Nephron progenitor cell (in vitro differentiated cells): ENCODE measurements around the gene STAG2.
A peak's percentile ranks its signal among the peaks of the same experiment; 100 is the strongest.
"Not testable (repeated sequence)": the region's sequence is repeated elsewhere in the genome, so short reads cannot be mapped to it uniquely, and the experiment has no call there.

Experiments used
- DNase-seq: peaks from one replicate; pipeline ENCODE4 v3.0.0; 2021
- H3K27ac Mint-ChIP-seq: 2 replicates; pipeline ENCODE4 v1.8.0; 2021; ENCODE audit warnings: mild to moderate bottlenecking, moderate library complexity, mixed read lengths
- H3K27me3 Mint-ChIP-seq: 2 replicates; pipeline ENCODE4 v1.8.0; 2021; ENCODE audit warnings: mild to moderate bottlenecking, low read depth, mixed read lengths; ENCODE audit not compliant: poor library complexity
- H3K36me3 Mint-ChIP-seq: 2 replicates; pipeline ENCODE4 v1.8.0; 2021; ENCODE audit warnings: low read depth, mixed read lengths
- H3K4me1 Mint-ChIP-seq: 2 replicates; pipeline ENCODE4 v1.8.0; 2021; ENCODE audit warnings: mixed read lengths
- H3K4me3 Mint-ChIP-seq: 2 replicates; pipeline ENCODE4 v1.8.0; 2021; ENCODE audit warnings: mild to moderate bottlenecking, moderate library complexity, mixed read lengths
- H3K9me3 Mint-ChIP-seq: 2 replicates; pipeline ENCODE4 v1.8.0; 2021; ENCODE audit warnings: mild to moderate bottlenecking, moderate library complexity, mixed read lengths
- CTCF ChIP-seq: fragments of 200-600 bp; sonication (generic); IDR thresholded peaks from 2 replicates; pipeline ENCODE4 v1.5.0; 2021; ENCODE audit warnings: antibody characterized with exemption

The STAG2 gene

DNA sequence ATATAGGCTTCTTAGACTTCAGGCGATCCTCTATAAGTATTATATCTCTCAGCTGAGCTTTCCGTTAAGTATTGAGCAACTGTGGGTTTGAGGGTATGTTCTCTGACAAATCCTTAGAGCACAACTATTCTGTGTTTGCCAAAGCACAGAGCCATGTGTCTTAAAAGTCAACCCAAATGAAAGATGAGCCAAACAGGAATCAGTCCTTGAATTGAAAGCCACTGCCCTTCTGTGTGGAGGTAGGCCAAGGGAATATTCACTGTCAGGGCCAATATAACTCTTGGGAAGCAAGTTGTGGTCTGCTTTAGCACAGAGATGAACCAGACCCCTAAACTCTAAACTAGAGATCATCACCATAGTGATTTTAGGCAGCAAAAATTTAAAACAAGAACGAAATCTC, 164.0 kb downstream of the STAG2 start:
- no peaks in the 10 kb centered on the region for H3K4me1 Mint-ChIP-seq
- no peaks in the 10 kb centered on the region for H3K36me3 Mint-ChIP-seq
- DNase-seq: no peak
- TF ChIP-seq CTCF: no peak
- H3K9me3 Mint-ChIP-seq: peaks cover 43% of the 10 kb centered on the region
- no peak overlapping the region for H3K27ac Mint-ChIP-seq
- H3K27me3 Mint-ChIP-seq: no peaks in the 10 kb centered on the region
- no peak overlapping the region for H3K4me3 Mint-ChIP-seq

GRCh38 chrX:124127496-124127895, 166.0 kb downstream of the STAG2 start:
- Mint-ChIP-seq H3K36me3 (no peaks in the 10 kb centered on the region), H3K9me3 (peaks cover 46% of the 10 kb centered on the region), H3K27ac (no peak overlapping the region), H3K4me1 (no peaks in the 10 kb centered on the region), H3K27me3 (no peaks in the 10 kb centered on the region), H3K4me3 (no peak overlapping the region)
- no peak for TF ChIP-seq CTCF
- DNase-seq: no peak

DNA sequence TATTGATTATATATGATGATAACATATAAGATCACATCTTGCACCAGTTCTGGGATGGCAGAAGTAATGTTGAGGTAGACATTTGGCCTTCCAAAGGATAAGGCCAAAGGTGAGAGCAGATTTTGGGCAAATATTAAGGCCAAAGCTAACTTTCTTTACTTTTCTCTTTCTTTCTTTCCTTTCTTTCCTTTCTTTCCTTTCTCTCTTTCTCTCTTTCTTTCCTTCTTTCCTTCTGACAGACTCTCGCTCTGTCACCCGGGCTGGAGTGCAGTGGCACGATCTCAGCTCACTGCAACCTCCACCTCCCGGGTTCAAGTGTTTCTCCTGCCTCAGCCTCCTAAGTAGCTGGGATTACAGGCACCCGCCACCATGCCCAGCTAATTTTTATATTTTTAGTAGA, 170.9 kb downstream of the STAG2 start:
- H3K36me3 Mint-ChIP-seq, H3K4me3 Mint-ChIP-seq, H3K4me1 Mint-ChIP-seq, H3K27ac Mint-ChIP-seq, H3K27me3 Mint-ChIP-seq, DNase-seq: not testable (repeated sequence)
- H3K9me3 Mint-ChIP-seq: peaks cover 49% of the 10 kb centered on the region

DNA sequence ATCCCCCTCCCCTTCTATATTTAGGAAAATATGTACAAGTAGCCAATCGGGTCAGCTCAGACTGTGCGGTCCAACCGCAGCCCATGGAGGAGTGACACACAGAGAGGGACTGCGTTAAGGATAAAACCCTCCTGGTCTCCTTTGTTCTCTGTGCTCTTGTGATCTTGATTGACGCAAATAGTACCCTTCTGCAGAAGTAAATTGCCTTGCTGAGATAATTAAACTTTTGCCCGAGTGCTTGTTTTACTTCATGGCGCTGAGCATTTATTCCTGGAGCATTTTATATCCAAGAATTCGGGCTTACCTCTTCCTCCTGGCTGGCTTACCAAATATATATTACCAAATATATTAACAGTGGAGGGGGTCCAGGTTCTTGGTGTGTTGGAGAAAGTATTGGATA, 184.2 kb downstream of the STAG2 start:
- H3K4me1 Mint-ChIP-seq: no peaks in the 10 kb centered on the region
- no peaks in the 10 kb centered on the region for H3K27me3 Mint-ChIP-seq
- H3K36me3 Mint-ChIP-seq: no peaks in the 10 kb centered on the region
- H3K27ac Mint-ChIP-seq: peak overlapping the region; percentile 29
- no peak for DNase-seq
- no peak for TF ChIP-seq CTCF
- peaks cover 58% of the 10 kb centered on the region for H3K9me3 Mint-ChIP-seq
- no peak overlapping the region for H3K4me3 Mint-ChIP-seq

- no peaks in the 10 kb centered on the region for H3K4me1 Mint-ChIP-seq
- peak overlapping the region; percentile 17 for H3K27ac Mint-ChIP-seq
- H3K4me3 Mint-ChIP-seq: no peak overlapping the region
- H3K36me3 Mint-ChIP-seq: no peaks in the 10 kb centered on the region
- H3K9me3 Mint-ChIP-seq: peaks cover 51% of the 10 kb centered on the region
- no peak for TF ChIP-seq CTCF
- DNase-seq: no peak
- no peaks in the 10 kb centered on the region for H3K27me3 Mint-ChIP-seq
These were observed 189.7 kb downstream of the STAG2 start for GRCh38 chrX:124151195-124151594.
